ENCODE measurements around the gene OTX2. TPM values are rescaled to one million over a fixed set of nuclear protein-coding genes. Genes with fewer than 3 reads are reported as not detected.

Gene OTX2
- not detected in 5 replicates for total RNA-seq (2022; extraction: Qiagen RNA extraction; ENCODE audit: low read depth)

GRCh38 chr14:56810147-56810719 is at the start of gene OTX2:
Gene OTX2 (minus strand): TSS chr14:56810479. CDS start chr14:56805456, 5,023 bp downstream.

Other genes starting within 250 kb of the OTX2 start
- 4.3 to 6.4 TPM (median 5.1 TPM) in 5 replicates for gene TMEM260, start 230.7 kb downstream of the OTX2 start, total RNA-seq (2022; extraction: Qiagen RNA extraction; ENCODE audit: low read depth)